Kidney epithelial cell (primary cell): ENCODE results near the gene SHISA6. TPM values are rescaled to one million over a fixed set of nuclear protein-coding genes. Genes with fewer than 3 reads are reported as not detected.

ENCODE experiments used
- DNase-seq: peaks from one replicate; pipeline ENCODE4 v3.0.0-alpha.2; 2010; ENCODE audit warnings: low read depth
- H3K27me3 ChIP-seq: 2 replicates; pipeline ENCODE4 v1.6.0; 2011; ENCODE audit warnings: low read length; ENCODE audit not compliant: control insufficient read depth, insufficient read depth
- H3K36me3 ChIP-seq: 2 replicates; pipeline ENCODE4 v1.5.1; 2011; ENCODE audit warnings: low read length; ENCODE audit not compliant: control insufficient read depth, insufficient read depth
- H3K4me3 ChIP-seq: 2 replicates; pipeline ENCODE4 v1.5.1; 2011; ENCODE audit warnings: low read depth, mild to moderate bottlenecking, control low read depth, low read length
- CTCF ChIP-seq: IDR thresholded peaks from 2 replicates; pipeline ENCODE4 v1.5.1; 2011; ENCODE audit warnings: mild to moderate bottlenecking, moderate library complexity, low read length, control low read depth, inconsistent platforms; ENCODE audit not compliant: insufficient read depth, poor library complexity, severe bottlenecking
- total RNA-seq: library from RNA; depleted of rRNA; stranded (reverse); fragments of >200 nt; gene quantifications from 2 replicates; pipeline ENCODE4 v1.2.3, GENCODE V29; 2015

SHISA6 gene
- total RNA-seq, 1 donor from 2014 or later, result 0.71 TPM

DNA sequence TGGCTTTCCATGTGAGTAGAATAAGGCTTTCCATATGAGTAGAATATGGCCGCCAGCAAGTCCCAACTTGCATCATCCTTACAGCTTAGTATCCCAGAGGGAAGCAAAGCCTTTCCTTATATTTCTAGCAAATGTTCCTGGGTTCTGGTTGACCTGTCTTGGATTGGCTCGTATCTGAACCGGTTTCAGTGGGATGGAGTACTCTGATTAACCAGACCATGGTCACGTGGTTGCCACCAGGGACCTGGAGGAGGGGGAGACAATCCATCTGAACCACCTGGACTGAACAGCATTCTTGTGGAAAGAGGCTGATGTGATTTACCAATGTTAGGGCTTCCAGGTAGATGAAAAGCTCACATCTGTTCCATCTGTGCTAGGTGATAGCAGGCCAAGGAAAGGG is 89.0 kb downstream of the SHISA6 start:
- Histone ChIP-seq H3K27me3 (no peaks in the 10 kb centered on the region), H3K4me3 (no peak overlapping the region), H3K36me3 (no peaks in the 10 kb centered on the region)
- DNase-seq, result no peak
- TF ChIP-seq CTCF, result no peak

- no peak overlapping the region for H3K4me3 ChIP-seq
- TF ChIP-seq CTCF, result no peak
- no peaks in the 10 kb centered on the region for H3K27me3 ChIP-seq
- DNase-seq, result peak; percentile 32
- H3K36me3 ChIP-seq, result no peaks in the 10 kb centered on the region
These were observed 89.8 kb downstream of the SHISA6 start for GRCh38 chr17:11330826-11331225.

- no peak for TF ChIP-seq CTCF
- no peak for DNase-seq
- H3K4me3 ChIP-seq, result no peak overlapping the region
- H3K36me3 ChIP-seq, result no peaks in the 10 kb centered on the region
- H3K27me3 ChIP-seq, result no peaks in the 10 kb centered on the region
These were observed 90.8 kb downstream of the SHISA6 start for GRCh38 chr17:11331547-11332513.

DNA sequence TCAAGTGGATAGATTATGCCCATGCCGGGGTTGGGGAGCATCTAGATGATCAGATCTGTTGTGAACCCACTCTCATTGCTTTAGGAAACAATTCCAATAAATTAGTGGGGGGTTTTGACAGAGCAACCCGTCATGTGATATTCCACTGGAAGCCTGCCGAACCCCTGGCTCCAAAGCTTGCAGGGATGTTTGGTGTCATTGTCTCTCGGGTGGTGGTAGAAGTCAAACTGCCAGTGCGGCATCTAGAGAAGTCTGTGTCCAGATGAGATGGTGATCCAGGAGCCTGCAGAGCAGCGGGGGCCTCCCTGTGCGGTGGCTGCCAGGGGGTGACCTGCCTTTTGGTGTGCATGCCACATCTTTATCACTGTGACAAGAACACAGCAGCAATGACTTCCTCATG is 91.7 kb downstream of the SHISA6 start:
- Histone ChIP-seq H3K4me3 (no peak overlapping the region), H3K36me3 (no peaks in the 10 kb centered on the region), H3K27me3 (no peaks in the 10 kb centered on the region)
- no peak for DNase-seq
- TF ChIP-seq CTCF, result no peak

GRCh38 chr17:11334493-11334892 is 93.5 kb downstream of the SHISA6 start:
- Histone ChIP-seq H3K36me3 (no peaks in the 10 kb centered on the region), H3K27me3 (no peaks in the 10 kb centered on the region), H3K4me3 (no peak overlapping the region)
- DNase-seq, result no peak
- no peak for TF ChIP-seq CTCF
